K562 (cell line): ENCODE data around the gene TMEM33. TPM values are rescaled to one million over a fixed set of nuclear protein-coding genes. Genes with fewer than 3 reads are reported as not detected.

Experiments used
- BHLHE40 ChIP-seq: IDR thresholded peaks from 2 replicates; pipeline ENCODE4 v1.6.1; 2011; ENCODE audit warnings: low read length, improper control_type of control experiment
- C11orf30 ChIP-seq: fragments of 450-650 bp; IDR thresholded peaks from 2 replicates; pipeline ENCODE4 v1.6.1; 2016; ENCODE audit warnings: low read depth, mild to moderate bottlenecking
- FOXP1 ChIP-seq: sonication (generic); formaldehyde crosslinking; IDR thresholded peaks from 2 replicates; pipeline ENCODE4 v1.8.0; 2022; ENCODE audit warnings: mild to moderate bottlenecking, missing genetic modification reagents
- HDGF ChIP-seq: fragments of 450-650 bp; IDR thresholded peaks from 2 replicates; pipeline ENCODE4 v1.6.1; 2016
- HMGN3 ChIP-seq: IDR thresholded peaks from 2 replicates; pipeline ENCODE4 v1.6.1; 2011; ENCODE audit warnings: borderline replicate concordance, low read depth, mild to moderate bottlenecking, mixed read lengths, low read length; ENCODE audit not compliant: insufficient read length; ENCODE audit errors: extremely low read depth
- IRF2 ChIP-seq: sonication (generic); formaldehyde crosslinking; IDR thresholded peaks from 2 replicates; pipeline ENCODE4 v1.8.1; 2022; ENCODE audit warnings: mild to moderate bottlenecking, missing genetic modification reagents
- KDM4B ChIP-seq, 2 experiments: fragments of 450-650 bp in 1 of 2; sonication (generic) in 1 of 2; IDR thresholded peaks; 2 replicates each; pipeline ENCODE4 v1.6.1; 2016 to 2017; ENCODE audit warnings: borderline replicate concordance in 2 of 2, antibody characterized with exemption in 1 of 2, low read depth in 1 of 2, mild to moderate bottlenecking in 1 of 2
- PHF21A ChIP-seq: fragments of 450-650 bp; IDR thresholded peaks from 2 replicates; pipeline ENCODE4 v1.6.1; 2017; ENCODE audit warnings: low read depth, borderline replicate concordance
- PHF8 ChIP-seq: fragments of 200-600 bp; sonication (generic); IDR thresholded peaks from 2 replicates; pipeline ENCODE4 v1.6.1; 2012; ENCODE audit warnings: mixed run types, mild to moderate bottlenecking, inconsistent platforms, low read length, moderate library complexity, borderline replicate concordance
- POLR3G ChIP-seq: IDR thresholded peaks from 2 replicates; pipeline ENCODE4 v1.6.1; 2011; ENCODE audit not compliant: insufficient read length, insufficient replicate concordance; ENCODE audit errors: extremely low read depth
- PURB ChIP-seq: sonication (generic); formaldehyde crosslinking; IDR thresholded peaks from 2 replicates; pipeline ENCODE4 v1.9.0; 2021; ENCODE audit warnings: low read depth, mild to moderate bottlenecking, missing genetic modification reagents
- SP2 ChIP-seq: IDR thresholded peaks from 2 replicates; pipeline ENCODE4 v1.6.1; 2011; ENCODE audit warnings: mild to moderate bottlenecking, low read depth, low read length, moderate library complexity; ENCODE audit not compliant: poor library complexity, severe bottlenecking; ENCODE audit errors: extremely low read depth
- TCF15 ChIP-seq: fragments of 250-450 bp; sonication (Bioruptor Pico); IDR thresholded peaks from 2 replicates; pipeline ENCODE4 v1.8.0; 2022; ENCODE audit warnings: moderate library complexity, mild to moderate bottlenecking, inconsistent platforms
- VEZF1 ChIP-seq: fragments of 200-800 bp; sonication (Bioruptor generic); IDR thresholded peaks from 2 replicates; pipeline ENCODE4 v1.6.1; 2017; ENCODE audit warnings: missing genetic modification characterization, missing compliant biosample characterization
- ZEB2 ChIP-seq: fragments of 450-650 bp; IDR thresholded peaks from 2 replicates; pipeline ENCODE4 v1.6.1; 2016
- polyA plus RNA-seq, 8 experiments: library from polyadenylated mRNA; depleted of rRNA in 4 of 8; stranded (reverse) in 5 of 8; unstranded in 3 of 8; fragments of >200 nt; fragmentation: Nextera tagmentation in 2 of 8; fragmentation: Illumina TruSeq in 1 of 8; extraction: Ambion mirVana in 2 of 8; extraction: Trizol in 1 of 8; gene quantifications; 2 replicates each; pipeline versions ENCODE4 v1.2.1 to v1.2.3, GENCODE V29; 2011 to 2014; ENCODE audit warnings: inconsistent platforms in 1 of 8, missing spikeins in 1 of 8
- total RNA-seq, 7 experiments: library from RNA; depleted of rRNA in 6 of 7; stranded (reverse); fragments of >200 nt in 6 of 7; fragmentation: Illumina TruSeq in 2 of 7; extraction: Trizol in 2 of 7; gene quantifications; 2 replicates each; pipeline versions ENCODE4 v1.2.1 to v1.2.3, GENCODE V29; 2011 to 2021; ENCODE audit warnings: low replicate concordance in 1 of 7
- TF ChIP-seq, protein P1 (sequence below), 2 experiments: fragments of 450-650 bp in 1 of 2; sonication (generic) in 1 of 2; formaldehyde crosslinking in 1 of 2; IDR thresholded peaks; 2 replicates each; pipeline versions ENCODE4 v1.7.1 to v1.9.0; 2016 to 2022; ENCODE audit warnings: inconsistent platforms in 1 of 2, mild to moderate bottlenecking in 1 of 2, missing genetic modification reagents in 1 of 2

The TMEM33 gene
- total and polyA plus RNA-seq, 9 of the 15 experiments (the other 6 are each of a cell fraction or from before 2014, with no cell fraction given): 16.8 to 85.9 (median 67.9) TPM

DNA sequence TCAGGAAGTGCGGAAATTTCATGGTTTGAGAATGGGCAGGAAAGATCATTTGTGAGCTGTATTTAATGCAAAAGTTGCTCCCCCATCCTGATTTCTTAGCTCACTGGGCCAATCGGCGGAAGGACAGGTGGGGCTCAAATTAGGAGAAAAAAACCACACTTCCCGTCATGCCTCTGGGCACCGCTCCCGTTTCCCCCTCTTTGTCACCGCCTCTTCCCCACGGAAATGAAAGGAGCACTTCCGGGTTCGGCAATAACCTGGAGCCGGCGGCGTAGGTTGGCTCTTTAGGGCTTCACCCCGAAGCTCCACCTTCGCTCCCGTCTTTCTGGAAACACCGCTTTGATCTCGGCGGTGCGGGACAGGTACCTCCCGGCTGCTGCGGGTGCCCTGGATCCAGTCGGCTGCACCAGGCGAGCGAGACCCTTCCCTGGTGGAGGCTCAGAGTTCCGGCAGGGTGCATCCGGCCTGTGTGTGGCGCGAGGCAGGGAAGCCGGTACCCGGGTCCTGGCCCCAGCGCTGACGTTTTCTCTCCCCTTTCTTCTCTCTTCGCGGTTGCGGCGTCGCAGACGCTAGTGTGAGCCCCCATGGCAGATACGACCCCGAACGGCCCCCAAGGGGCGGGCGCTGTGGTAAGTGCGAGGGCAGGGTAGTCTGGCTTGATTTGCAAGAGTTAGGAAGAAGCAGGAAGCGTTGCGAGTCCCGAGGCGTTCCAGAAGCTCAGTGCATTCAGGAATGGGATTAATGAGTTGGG, at the start of gene TMEM33 (continued):
- 0 out of 2 replicates have a peak, but pooled peaks have one; percentile 37 for TF ChIP-seq PHF21A
- no peak for TF ChIP-seq HDGF
- TF ChIP-seq HMGN3: peak; percentile 55
- TF ChIP-seq IRF2 (CRISPR knock-in tag): no peak
- TF ChIP-seq TCF15 (CRISPR knock-in tag): no peak
- no peak for TF ChIP-seq ZEB2
- TF ChIP-seq, protein P1, sequence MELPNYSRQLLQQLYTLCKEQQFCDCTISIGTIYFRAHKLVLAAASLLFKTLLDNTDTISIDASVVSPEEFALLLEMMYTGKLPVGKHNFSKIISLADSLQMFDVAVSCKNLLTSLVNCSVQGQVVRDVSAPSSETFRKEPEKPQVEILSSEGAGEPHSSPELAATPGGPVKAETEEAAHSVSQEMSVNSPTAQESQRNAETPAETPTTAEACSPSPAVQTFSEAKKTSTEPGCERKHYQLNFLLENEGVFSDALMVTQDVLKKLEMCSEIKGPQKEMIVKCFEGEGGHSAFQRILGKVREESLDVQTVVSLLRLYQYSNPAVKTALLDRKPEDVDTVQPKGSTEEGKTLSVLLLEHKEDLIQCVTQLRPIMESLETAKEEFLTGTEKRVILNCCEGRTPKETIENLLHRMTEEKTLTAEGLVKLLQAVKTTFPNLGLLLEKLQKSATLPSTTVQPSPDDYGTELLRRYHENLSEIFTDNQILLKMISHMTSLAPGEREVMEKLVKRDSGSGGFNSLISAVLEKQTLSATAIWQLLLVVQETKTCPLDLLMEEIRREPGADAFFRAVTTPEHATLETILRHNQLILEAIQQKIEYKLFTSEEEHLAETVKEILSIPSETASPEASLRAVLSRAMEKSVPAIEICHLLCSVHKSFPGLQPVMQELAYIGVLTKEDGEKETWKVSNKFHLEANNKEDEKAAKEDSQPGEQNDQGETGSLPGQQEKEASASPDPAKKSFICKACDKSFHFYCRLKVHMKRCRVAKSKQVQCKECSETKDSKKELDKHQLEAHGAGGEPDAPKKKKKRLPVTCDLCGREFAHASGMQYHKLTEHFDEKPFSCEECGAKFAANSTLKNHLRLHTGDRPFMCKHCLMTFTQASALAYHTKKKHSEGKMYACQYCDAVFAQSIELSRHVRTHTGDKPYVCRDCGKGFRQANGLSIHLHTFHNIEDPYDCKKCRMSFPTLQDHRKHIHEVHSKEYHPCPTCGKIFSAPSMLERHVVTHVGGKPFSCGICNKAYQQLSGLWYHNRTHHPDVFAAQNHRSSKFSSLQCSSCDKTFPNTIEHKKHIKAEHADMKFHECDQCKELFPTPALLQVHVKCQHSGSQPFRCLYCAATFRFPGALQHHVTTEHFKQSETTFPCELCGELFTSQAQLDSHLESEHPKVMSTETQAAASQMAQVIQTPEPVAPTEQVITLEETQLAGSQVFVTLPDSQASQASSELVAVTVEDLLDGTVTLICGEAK (IDR thresholded peaks at IDR 0.05): peak; percentile 99
- TF ChIP-seq, protein P1 (CRISPR knock-in tag; IDR thresholded peaks at IDR 0.05): no peak
- TF ChIP-seq PHF8: peak; percentile 94
- TF ChIP-seq POLR3G: no peak
- no peak for TF ChIP-seq BHLHE40
- 0 out of 2 replicates have a peak, but pooled peaks have one; percentile 17 for TF ChIP-seq FOXP1 (CRISPR knock-in tag)
- peak; percentile 82 for TF ChIP-seq C11orf30
- no peak for TF ChIP-seq PURB
- TF ChIP-seq SP2: peak; percentile 15
- TF ChIP-seq KDM4B (IDR thresholded peaks at IDR 0.05; ENCODE audit: borderline replicate concordance in 2 of 2, low read depth in 1 of 2): peak in 1 of 2 experiments; percentile 95; a peak in 2 of 4 replicates
- TF ChIP-seq VEZF1: peak; percentile 74
